Liver (tissue), 3 donors: ENCODE results near the gene OTUB1.

Experiments
- CTCF ChIP-seq: fragments of 150-350 bp; IDR thresholded peaks from 2 replicates; pipeline ENCODE4 v1.5.1; 2017; ENCODE audit warnings: improper control_type of control experiment, low read depth, low read length; ENCODE audit not compliant: missing input control
- RAD21 ChIP-seq, 2 donors: IDR thresholded peaks; 2 replicates each; pipeline ENCODE4 v1.6.1; 2016; ENCODE audit warnings: antibody characterized with exemption in 2 of 2, mild to moderate bottlenecking in 2 of 2
- donor health status: healthy.
- donor health status: healthy.

- TF ChIP-seq RAD21 (IDR thresholded peaks at IDR 0.05) (no peak), CTCF (no peak)
Observed at GRCh38 chr11:64029773-64030172, 43.5 kb downstream of the OTUB1 start.
